PFSK-1 (cell line): Measurements from ENCODE around the gene IL20RA.

ENCODE experiments used
- FOXP2 ChIP-seq: optimal IDR thresholded peaks from 2 replicates; pipeline ENCODE3; 2011; ENCODE audit warnings: borderline replicate concordance, control low read depth, inconsistent platforms; ENCODE audit not compliant: insufficient read depth; ENCODE audit errors: extremely low read length, extremely low read depth
- POLR2AphosphoS5 ChIP-seq: IDR thresholded peaks from 2 replicates; pipeline ENCODE4 v1.6.1; 2012; ENCODE audit warnings: low read depth, mild to moderate bottlenecking, control low read depth, low read length, moderate library complexity
- REST ChIP-seq, 2 experiments: IDR thresholded peaks; 2 replicates each; pipeline versions ENCODE4 v1.6.1 to v1.8.0; 2011 to 2012; ENCODE audit warnings: low read depth in 2 of 2, low read length in 2 of 2, control low read depth in 1 of 2, inconsistent platforms in 1 of 2, mild to moderate bottlenecking in 1 of 2, moderate library complexity in 1 of 2; ENCODE audit not compliant: insufficient read depth in 1 of 2
- SIN3A ChIP-seq: IDR thresholded peaks from 2 replicates; pipeline ENCODE4 v1.6.1; 2012; ENCODE audit warnings: mild to moderate bottlenecking, low read length, moderate library complexity, borderline replicate concordance; ENCODE audit not compliant: insufficient read depth
- TAF1 ChIP-seq: IDR thresholded peaks from 2 replicates; pipeline ENCODE4 v1.6.1; 2012; ENCODE audit warnings: low read length, control low read depth, borderline replicate concordance; ENCODE audit not compliant: insufficient read depth

The IL20RA gene

GRCh38 chr6:137046871-137047412, 2.2 kb upstream of the IL20RA start:
- TF ChIP-seq POLR2AphosphoS5 (no peak), REST (IDR thresholded peaks at IDR 0.05; ENCODE audit: insufficient read depth in 1 of 2, low read depth in 2 of 2, low read length in 2 of 2) (no peak), TAF1 (no peak), SIN3A (no peak), FOXP2 (no peak)

DNA sequence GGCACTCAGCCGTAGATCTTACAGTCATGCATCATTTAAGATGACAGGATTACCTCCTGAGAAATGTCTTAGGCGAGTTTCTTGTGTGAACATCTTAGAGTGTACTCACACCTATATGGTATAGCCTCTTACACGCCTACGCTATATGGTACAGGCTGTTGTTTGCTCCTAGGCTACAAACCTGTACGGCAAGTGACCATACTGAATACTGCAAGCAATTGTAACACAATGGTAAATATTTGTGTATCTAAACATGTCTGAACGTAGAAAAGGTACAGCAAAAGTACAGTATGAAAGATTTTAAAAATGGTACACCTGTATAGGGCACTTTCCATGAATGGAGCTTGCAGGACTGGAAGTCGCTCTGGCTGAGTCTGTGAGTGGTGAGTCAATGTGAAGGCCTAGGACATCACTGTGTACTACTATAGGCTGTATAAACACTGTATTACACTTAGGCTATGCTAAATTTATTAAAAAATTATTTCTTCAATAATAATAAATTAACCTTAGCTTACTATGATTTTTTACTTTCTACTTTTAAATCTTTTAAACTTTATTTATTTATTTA, 541 bp upstream of the IL20RA start:
- TF ChIP-seq TAF1 (no peak), SIN3A (no peak), FOXP2 (no peak), REST (IDR thresholded peaks at IDR 0.05; ENCODE audit: insufficient read depth in 1 of 2, low read depth in 2 of 2, low read length in 2 of 2) (no peak), POLR2AphosphoS5 (no peak)

- TF ChIP-seq FOXP2 (no peak), POLR2AphosphoS5 (no peak), TAF1 (no peak), SIN3A (no peak), REST (IDR thresholded peaks at IDR 0.05; ENCODE audit: insufficient read depth in 1 of 2, low read depth in 2 of 2, low read length in 2 of 2) (no peak)
Observed at GRCh38 chr6:137043710-137044365, 927 bp downstream of the IL20RA start.

- TF ChIP-seq FOXP2: no peak
- no peak for TF ChIP-seq REST (IDR thresholded peaks at IDR 0.05; ENCODE audit: insufficient read depth in 1 of 2, low read depth in 2 of 2, low read length in 2 of 2)
- no peak for TF ChIP-seq TAF1
- TF ChIP-seq POLR2AphosphoS5: no peak
- TF ChIP-seq SIN3A: no peak
Observed at GRCh38 chr6:137040393-137040792, 4.4 kb downstream of the IL20RA start.

GRCh38 chr6:137039010-137039409, 5.8 kb downstream of the IL20RA start:
- TF ChIP-seq TAF1: no peak
- no peak for TF ChIP-seq SIN3A
- TF ChIP-seq FOXP2: no peak
- TF ChIP-seq POLR2AphosphoS5: no peak
- no peak for TF ChIP-seq REST (IDR thresholded peaks at IDR 0.05; ENCODE audit: insufficient read depth in 1 of 2, low read depth in 2 of 2, low read length in 2 of 2)
